HG03575 (cell line): ENCODE results near the gene CLEC2A.

Experiments used
- ATAC-seq: cut with Tn5 transposase; IDR thresholded peaks from one replicate; pipeline ENCODE4 v1.9.1; 2021; ENCODE audit not compliant: unreplicated experiment, insufficient number of reproducible peaks, low FRiP score; ENCODE audit errors: extremely low read depth

The CLEC2A gene

DNA sequence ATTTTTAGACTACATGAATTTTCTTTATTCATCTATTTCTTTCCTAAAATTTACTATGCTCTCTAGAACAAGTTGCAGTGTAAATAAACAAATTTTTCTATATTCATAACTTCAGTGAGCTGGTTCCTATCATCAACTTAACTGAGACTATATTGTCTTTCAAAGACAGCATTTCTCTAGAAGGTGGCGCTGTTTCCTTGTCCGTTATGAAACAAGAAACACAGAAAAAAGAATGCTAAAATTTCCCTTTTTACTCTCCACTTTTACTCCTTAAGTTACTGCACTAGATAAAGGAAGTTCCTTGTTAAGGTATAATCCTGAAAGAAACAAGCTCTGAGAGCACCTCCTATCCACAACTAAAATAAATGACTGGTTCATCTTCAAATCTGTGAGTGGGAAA lies 8.2 kb upstream of the CLEC2A start:
- no peak for ATAC-seq

DNA sequence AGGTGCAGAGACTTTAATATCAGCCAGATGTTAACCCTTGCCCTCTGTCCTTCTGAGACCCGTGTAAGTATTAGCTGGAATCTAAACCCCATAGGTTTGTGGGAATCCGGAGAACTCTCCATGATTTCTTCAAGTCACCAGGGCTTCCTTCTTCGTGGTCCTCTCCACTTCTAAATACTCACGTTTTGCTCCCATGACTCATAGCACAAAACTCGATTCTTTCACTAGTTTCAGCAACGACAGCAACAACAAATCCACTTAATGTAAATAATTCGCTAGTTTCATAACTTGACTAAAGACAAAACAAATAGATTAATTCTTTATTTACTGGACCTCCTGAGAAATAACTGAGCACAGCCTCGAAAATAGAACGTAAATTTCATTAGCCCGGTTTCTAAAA lies 4.4 kb upstream of the CLEC2A start:
- ATAC-seq = no peak

DNA sequence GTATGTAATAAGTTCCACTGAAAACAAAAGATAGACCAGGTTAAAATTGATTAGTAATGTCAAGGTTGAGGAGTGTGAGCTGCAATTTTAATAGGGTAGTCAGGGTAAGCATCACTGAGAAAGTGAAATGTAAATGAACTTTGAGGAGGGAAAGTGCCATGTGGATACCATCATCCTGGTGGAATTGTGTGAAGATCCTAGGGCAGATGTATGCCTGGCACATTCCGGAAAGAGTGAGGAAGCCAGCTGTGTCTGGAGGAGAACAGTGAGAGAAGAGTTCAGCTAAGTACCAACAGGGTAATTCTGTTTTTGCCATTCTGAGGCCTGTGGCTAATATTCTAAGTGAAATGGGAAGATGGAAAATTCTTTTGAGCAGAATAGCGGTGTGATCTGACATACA lies 2.9 kb upstream of the CLEC2A start:
- ATAC-seq = no peak

DNA sequence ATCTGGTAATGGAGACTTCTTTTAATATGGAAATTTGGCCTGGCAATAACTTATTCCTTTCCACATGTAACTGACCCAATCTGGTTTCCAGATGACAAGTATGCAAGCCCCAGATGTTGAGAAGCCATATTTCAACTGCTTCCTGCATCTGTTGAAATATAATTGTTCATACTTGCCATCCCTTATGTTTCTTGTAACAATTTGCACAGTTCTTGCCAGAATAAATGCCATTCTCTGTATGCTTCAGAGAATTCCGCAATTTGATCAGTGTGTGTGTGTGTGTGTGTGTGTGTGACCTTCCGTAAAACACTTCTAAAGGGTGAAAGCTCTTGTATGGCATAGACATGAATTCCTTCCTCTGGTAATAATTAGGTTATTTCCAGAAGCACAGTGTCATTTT lies 1.8 kb upstream of the CLEC2A start:
- ATAC-seq = no peak

DNA sequence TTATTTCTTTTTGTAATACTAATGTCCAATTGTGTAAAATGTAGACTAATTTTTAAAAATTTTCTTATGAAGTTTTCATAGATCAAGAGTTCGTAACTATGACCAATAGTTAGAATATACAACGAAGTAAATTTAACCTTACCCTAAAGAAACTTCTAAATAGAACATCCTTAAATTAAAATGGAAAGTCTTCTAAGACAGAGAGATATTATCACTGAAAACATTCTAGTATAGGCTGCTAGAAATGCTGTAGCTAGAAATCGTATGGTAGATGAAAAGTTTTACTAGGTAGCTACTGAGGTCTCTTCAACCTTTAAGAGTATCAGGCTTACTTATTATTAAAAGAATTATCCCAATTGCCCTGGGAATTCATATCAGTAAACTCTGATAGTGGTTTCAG lies 925 bp downstream of the CLEC2A start:
- no peak for ATAC-seq

DNA sequence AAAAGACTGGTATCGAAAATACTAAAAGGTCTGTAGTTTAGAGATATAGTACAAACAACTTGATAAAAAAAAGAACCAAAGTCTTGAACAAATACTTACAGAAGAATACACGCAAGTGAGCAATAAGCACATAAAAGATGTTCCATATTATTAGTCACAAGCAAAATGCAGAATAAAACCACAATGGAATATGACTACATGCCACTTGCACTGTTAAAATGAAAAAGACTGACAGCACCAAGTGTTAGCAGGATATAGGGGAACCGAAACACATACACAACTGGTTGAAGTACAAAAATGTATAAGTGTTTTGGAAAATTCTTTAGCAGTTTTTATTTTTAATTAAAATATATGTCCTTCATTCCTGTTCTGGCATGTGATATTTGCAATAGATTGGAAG lies 3.6 kb downstream of the CLEC2A start:
- no peak for ATAC-seq

DNA sequence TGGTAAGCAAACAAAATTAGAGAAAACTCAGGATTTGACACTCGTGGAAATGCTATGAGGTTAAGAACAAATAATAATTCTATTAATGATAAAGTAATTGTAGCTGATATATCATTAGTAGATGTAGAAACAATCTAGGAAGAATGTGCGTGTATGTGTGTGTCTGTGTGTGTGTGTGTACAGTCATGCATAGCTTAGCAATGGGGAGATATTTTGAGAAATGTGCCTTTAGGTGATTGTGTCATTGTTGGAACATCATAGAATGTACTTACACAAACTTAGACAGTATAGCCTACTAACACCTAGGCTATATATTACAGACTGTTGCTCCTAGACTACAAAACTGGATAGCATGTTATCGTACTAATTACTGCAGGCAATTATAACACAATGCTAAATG lies 5.3 kb downstream of the CLEC2A start:
- ATAC-seq = no peak

DNA sequence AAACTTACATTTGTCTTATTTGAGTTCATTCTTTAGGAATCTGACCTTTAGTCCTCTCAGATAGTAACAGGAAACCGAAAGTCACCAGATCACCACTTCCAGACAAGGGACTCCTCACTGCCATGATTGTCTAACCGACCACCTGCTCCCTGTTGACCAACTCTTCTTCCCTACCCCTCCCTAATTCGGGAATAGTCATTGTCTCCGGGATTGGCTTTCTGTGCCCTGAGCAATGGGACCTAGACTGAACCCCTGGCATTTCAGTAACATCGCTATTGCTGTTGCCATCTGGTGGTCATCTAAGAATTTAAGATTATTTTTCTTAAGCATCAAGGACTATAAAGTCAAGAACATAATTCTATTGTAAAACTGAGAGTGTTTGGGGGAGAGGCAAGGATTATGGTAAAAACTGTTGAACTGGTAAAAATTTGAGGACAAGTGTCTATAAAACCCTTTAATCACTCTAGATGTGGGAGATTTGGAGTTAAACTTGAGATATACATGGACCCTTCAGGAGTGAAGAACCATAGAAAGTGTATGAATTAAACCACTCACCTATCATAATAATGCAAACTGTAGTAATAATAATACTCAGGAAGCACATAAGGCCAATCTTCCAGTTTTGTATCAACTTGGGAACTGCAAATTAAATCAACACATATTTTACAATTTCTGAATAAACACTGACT lies 6.3 kb downstream of the CLEC2A start:
- ATAC-seq = no peak

DNA sequence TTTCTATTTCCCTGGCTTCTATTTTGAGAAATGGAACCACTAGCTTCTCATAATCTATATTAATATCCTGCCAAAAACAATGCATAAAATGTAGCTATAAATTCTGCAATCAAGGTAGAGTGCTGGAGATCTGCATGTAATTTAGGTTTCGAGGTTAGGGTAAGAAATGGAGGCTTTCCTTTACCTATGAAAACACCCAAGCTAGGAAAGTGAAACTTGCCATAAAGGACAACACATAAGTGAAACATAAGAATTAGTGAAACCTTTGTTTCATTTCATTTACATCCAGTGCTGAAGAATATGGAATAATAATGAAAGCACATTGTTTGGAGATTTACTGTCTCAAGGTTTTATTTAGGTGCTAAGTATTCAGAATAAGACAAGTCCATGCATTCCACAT lies 9.7 kb downstream of the CLEC2A start:
- ATAC-seq = no peak

DNA sequence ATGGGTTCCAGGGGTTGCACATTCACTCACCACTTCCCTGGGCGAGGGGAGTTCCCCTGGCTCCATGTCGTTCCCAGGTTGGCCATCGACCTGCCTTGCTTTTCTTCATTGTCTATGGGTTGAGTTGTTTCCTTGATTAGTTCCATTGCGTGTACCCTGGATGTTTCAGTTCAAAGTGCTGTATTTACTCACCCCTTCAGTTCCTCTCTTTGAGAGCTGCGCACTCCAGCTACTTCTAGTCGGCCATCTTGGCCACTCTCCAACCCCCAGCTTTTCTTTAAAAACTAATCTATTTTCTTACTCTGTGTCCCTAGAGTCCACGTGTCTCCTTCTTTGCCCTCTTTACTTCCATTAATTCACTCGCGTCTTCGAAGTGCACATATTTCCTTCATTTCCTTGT lies 11.7 kb downstream of the CLEC2A start:
- ATAC-seq = no peak

DNA sequence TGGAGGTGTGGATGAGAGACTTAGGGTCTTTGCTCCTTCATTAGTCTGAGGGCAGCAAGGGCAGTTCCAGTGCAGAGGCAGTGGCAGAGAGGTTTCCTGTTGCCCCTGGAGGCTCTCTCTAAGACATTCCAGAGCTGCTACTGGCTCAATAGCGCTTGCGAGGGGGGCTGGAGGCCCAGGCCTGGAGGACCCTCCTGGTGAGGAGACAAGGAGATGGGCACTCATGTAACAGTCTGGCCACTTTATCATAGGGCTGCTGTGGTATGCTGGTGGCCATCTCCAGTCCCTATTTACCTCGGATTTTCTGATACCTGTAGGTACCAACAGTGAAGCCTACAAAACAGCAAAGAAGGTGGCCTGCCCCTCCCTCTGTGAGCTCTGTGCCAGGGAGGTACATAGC lies 12.7 kb downstream of the CLEC2A start:
- no peak for ATAC-seq

DNA sequence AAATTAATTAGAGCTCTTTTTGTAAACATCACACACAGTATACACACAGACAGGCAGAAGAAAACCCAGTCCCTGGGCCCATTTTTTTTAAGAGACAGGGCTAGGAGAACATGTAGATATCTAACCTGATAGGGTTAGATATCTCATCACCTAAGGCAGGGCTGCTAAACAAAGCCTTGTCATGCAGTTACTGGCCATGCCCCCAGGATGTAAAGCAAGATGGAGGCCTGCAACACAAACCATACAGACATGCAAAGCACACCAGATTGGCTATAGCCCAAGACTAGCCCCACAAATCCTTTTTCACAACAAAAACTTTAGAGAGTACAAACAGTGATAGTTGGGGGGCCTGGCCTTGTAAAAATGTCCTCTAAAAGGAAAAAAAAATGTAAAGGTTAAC lies 20.5 kb downstream of the CLEC2A start:
- ATAC-seq = no peak

DNA sequence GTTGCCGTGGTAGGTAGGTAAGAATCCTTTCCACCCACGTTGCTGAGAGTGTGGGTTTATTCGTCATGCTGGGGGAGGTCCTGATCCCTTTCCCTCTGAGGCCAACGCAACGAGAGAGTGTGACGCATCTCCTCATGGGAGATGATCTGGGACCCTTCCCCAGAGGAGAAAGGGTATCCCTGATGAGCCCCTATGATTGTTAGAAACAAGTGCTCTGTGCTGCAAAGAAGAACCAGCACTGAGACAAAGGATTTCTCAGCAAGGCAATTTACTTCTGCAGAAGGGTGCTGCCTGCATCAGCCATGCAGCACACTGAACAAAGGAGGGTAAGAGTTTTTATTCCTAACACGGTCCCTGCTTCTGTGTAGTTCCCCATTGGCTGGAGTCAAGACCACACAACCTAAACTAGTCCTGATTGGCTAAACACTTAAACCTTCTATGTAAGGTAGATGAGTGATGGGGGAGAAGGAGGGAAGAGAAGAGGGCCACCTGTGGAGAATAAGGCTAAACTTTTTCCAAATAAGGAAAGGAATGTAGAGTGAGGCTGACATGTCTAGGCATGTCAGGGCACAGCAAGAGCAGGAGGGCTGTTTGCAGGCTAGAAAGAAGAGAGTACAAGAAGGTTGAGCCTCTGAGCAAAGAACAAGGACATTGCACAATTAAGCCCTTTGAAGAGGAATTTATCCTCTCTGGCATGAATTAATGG lies 21.3 kb downstream of the CLEC2A start:
- no peak for ATAC-seq

DNA sequence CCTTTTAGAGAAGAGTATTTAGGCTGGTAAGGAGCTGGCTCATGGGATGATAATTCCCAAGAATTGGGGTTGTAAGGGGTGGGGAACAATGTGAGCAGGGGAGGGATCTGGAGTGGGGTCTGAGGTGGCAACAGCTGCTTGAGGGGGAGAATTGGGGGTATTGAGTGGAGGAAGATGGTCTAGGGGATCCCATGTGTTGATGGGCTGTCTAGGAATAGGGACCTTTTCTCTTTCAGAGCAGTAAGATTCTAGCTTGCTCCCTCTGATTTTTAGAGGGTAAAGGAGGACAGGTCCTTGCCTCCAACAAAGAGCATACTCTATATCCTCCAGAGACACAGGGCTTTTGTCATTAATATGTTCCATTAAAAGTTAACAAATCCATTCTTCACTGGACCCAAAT lies 22.4 kb downstream of the CLEC2A start:
- ATAC-seq = no peak

DNA sequence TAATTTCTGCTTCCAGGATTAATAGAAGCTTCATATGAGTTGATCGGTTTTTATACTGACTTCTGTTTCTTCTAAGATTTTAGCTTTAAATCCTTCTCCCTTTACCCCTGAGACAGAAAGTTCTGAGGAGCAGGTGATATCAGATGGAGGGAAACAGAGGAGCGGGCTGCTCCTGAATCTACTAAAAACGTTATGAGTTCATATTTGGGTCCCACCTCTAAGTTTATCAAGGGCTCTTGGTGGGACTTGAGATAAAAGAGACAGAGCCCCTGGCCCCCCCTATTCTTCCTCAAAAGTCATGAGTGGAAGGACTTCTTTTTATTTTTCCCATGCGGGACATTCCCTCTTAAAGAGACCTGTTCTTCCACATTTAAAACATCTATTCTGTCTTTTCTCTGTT lies 23.8 kb downstream of the CLEC2A start:
- no peak for ATAC-seq

DNA sequence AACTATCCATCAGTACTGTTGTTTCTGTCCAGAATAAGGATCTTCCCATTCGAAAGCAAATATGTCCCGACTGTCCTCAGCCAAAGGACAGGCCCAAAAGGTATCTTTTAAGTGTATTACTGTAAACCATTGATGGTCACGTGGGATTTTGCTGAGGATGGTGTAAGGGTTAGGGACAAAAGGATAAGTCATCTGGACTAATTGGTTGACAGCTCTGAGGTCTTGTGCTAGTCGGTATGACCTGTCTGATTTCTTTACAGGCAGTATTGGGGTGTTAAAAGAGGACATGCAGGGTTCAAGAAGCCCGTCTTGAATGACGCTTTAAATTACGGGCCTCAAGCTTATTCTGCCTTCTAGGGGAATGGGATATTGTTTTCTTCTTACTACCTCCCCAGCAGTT lies 24.4 kb downstream of the CLEC2A start:
- no peak for ATAC-seq

DNA sequence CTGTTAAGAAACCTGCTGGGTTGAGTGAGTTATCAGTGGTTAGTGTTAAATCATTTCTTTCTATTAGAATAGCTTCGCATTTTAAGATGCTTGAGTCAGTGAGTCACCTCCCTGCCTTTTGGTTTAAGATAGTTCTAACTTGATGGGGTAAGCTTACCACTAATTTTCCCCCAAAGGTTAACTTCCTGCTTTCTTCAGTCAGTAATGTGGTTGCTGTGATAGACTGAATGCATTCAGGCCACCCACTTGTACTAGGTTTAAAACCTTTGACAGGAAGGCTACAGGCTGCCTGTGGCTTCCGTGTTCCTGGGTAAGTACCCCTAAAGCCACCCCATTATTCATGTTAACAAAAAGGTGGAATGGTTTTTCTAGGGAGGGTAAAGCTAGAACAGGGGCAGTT lies 25.3 kb downstream of the CLEC2A start:
- no peak for ATAC-seq

DNA sequence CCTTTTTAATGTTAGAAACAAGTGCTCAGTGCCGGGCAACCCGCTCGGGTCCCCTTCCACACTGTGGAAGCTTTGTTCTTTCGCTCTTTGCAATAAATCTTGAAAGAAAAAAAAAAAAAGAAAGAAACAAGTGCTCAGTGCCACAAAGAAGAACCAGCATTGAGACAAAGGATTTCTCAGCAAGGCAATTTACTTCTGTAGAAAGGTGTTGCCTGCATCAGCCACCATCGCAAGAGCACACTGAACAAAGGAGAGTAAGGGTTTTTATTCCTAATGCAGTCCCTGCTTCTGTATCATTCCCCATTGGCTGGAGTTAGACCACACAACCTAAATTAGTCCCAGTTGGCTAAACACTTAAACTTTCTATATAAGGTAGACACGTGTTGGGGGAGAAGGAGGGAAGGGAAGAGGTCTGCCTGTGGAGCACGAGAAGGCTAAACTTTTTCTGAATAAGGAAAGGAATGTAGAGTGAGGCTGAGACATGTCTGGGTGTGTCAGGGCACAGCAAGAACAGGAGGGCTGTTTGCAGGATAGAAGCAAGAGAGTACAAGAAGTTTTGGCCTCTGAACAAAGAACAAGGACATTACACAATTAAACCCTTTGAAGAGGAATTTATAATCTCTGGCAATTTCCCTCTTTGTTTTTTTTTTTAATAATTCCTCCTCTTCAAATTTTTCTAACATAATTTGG lies 29.5 kb downstream of the CLEC2A start:
- ATAC-seq = no peak

DNA sequence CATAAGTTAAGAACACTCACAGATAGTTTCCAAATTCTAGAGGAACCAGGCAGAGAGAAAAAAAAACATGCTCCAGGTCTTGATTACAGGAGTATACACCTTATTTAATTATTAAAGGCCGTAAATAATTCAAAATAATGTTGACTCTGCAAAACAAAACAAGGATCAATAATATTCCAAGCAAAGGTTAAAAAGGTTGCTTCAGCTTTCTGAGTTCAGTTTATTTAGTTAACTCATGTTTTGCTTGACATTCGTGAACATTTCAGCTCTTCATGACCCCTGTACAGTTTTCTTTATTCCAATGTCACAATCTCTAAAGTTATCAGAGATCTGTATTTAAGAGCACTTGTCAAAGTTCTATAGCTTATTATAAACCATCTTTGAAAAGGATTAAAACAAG lies 31.2 kb downstream of the CLEC2A start:
- no peak for ATAC-seq

DNA sequence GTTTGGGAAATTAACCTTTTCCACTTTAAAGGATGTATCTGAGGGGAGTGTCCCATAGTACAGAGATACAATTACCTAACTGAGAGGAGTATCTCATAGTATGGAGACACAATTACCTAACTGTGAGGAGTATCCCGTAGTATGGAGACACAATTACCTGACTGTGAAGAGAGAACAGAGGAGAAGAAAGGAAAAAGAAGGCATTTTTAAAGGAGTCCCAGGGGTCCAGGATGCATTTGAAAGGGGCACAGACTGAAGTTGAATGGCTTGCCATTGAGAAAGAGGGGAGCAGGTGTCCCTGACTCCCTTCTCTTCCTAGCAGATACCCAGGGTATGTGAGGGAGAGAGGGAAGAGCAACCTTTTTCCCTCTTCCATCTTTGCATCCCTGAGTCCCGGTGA lies 33.0 kb downstream of the CLEC2A start:
- ATAC-seq = no peak
